PFSK-1 (cell line): ENCODE data around the gene HEMGN.

Source experiments
- POLR2AphosphoS5 ChIP-seq: IDR thresholded peaks from 2 replicates; pipeline ENCODE4 v1.6.1; 2012; ENCODE audit warnings: low read depth, mild to moderate bottlenecking, control low read depth, low read length, moderate library complexity
- TF ChIP-seq, protein P1 (sequence below), 2 experiments: IDR thresholded peaks; 2 replicates each; pipeline versions ENCODE4 v1.6.1 to v1.8.0; 2011 to 2012; ENCODE audit warnings: low read depth in 2 of 2, low read length in 2 of 2, control low read depth in 1 of 2, inconsistent platforms in 1 of 2, mild to moderate bottlenecking in 1 of 2, moderate library complexity in 1 of 2; ENCODE audit not compliant: insufficient read depth in 1 of 2

DNA sequence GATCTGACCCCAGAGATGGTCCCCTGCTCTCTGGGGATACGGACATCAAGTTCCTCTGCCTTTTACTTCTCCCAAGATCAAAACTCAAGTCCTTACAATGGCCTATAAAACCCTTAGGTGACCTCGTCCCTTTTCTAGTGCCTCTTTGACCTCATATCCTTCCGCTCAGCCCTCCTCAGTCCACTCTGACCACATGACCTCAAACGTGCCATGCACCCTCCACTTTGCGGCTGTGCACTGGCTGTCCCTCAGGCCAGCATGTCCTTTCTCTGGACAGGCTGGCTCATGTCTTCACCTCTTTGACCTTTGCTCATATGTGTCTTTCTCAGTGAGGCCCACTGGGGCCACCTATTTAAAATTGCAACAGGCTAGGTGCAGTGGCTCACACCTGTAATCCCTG is 30.3 kb downstream of the HEMGN start:
- TF ChIP-seq POLR2AphosphoS5 = no peak
- TF ChIP-seq, protein P1, sequence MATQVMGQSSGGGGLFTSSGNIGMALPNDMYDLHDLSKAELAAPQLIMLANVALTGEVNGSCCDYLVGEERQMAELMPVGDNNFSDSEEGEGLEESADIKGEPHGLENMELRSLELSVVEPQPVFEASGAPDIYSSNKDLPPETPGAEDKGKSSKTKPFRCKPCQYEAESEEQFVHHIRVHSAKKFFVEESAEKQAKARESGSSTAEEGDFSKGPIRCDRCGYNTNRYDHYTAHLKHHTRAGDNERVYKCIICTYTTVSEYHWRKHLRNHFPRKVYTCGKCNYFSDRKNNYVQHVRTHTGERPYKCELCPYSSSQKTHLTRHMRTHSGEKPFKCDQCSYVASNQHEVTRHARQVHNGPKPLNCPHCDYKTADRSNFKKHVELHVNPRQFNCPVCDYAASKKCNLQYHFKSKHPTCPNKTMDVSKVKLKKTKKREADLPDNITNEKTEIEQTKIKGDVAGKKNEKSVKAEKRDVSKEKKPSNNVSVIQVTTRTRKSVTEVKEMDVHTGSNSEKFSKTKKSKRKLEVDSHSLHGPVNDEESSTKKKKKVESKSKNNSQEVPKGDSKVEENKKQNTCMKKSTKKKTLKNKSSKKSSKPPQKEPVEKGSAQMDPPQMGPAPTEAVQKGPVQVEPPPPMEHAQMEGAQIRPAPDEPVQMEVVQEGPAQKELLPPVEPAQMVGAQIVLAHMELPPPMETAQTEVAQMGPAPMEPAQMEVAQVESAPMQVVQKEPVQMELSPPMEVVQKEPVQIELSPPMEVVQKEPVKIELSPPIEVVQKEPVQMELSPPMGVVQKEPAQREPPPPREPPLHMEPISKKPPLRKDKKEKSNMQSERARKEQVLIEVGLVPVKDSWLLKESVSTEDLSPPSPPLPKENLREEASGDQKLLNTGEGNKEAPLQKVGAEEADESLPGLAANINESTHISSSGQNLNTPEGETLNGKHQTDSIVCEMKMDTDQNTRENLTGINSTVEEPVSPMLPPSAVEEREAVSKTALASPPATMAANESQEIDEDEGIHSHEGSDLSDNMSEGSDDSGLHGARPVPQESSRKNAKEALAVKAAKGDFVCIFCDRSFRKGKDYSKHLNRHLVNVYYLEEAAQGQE (IDR thresholded peaks at IDR 0.05; ENCODE audit: insufficient read depth in 1 of 2, low read depth in 2 of 2, low read length in 2 of 2) = no peak
